GM21423 (cell line): ENCODE data around the gene TMEM59.

ENCODE experiments used
- ATAC-seq: cut with Tn5 transposase; IDR thresholded peaks from one replicate; pipeline ENCODE4 v1.9.1; 2021; ENCODE audit warnings: mild to moderate bottlenecking, moderate library complexity; ENCODE audit not compliant: unreplicated experiment

TMEM59 gene

DNA sequence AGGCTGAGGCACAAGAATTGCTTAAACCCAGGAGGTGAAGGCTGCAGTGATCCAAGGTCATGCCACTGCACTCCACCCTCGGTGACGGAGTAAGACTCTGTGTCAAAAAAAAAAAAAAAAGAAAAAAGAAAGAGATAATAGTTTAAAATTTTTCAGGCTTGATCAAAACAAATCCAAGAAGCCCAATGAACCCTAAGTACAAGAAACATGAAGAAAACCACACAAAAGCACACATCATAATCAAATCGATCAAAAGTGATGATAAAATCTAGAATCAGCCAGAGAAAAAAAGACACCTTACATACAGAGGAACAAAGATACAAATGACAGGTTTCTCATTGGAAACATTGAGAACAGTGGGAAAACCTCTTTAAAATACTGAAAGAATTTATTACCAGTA lies 66.5 kb downstream of the TMEM59 start:
- no peak for ATAC-seq

DNA sequence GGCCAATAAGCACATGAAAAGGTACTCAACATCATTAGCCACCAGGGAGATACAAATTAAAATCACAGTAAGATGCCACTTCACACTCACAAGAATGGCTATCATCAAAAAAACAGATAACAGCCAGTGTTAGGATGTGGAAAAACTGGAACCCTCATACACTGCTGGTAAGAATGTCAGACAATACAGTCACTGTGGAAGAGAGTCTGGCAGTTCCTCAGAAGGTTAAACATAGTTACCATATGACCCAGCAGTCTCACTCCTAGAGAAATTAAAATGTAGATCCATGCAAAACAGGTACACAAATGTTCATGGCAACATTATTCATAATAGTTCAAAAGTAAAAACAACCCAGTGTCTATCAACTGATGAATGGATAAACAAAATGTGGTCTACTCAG lies 68.3 kb downstream of the TMEM59 start:
- ATAC-seq, result no peak

DNA sequence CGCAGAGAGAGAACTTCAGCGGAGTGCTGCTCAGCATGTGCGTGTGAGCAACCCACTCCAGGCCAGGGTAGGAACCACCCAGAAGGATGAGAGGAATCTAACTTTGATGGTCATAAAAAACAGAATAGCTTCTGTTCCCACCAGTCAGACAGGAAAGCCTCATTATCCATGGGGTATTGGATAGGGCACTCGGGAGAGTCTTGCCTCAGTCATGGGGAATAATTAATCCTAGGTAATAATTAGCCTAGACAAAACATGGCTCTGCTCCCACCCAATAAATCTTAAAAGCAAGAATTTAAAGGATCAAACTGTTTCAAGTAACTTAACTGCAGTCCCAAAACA lies 70.3 kb downstream of the TMEM59 start:
- ATAC-seq, result no peak

DNA sequence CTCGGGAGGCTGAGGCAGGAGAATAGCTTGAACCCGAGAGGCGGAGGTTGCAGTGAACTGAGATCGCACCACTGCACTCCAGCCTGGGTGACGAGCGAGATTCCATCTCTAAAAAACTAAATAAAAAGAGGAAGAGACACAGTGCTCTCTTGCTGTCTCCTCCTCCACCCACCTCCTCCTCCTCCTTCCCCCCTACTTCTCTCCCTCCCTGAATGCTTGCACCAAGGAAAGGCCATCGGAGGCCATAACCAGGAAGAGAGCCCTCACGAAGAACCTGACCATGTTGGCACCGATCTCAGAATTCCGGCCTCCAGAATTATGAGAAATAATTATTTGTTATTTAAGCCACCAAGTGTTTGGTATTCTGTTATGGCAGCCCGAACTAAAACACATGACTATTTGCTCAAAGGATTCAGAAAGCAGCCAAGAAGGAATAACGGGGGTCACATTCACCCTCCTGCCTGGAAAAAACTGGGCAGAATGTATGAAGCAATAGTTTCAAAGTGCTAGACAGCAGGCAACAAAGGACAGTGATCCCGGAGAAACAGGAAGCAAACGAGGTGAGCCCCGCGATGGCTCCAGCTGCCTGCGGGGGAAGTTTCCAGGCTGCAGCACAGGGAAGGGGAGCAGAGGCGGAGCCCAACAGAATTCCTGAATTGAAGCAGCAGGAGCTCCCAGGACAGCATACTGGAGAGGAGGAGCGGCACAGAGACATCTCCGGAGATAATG lies 70.8 kb downstream of the TMEM59 start:
- no peak for ATAC-seq

DNA sequence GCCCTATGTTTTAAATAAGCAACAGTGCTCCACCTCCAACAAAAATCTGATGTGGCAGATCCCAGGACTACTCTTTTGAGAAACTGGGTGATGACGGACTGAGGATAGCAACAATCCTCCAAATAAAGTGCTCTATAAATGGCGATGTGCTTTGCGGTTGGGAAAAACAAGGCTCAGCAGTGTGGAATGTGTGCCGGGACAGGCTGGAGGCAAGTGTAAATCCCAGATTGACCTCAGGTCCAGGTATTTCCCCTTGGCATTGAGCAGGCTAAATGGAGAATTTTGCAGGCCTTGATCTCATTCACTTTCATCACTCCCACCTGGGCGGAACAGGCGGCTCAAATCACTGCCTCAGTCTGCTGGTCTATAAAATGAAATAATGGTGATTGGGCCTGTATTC lies 71.8 kb downstream of the TMEM59 start:
- no peak for ATAC-seq

DNA sequence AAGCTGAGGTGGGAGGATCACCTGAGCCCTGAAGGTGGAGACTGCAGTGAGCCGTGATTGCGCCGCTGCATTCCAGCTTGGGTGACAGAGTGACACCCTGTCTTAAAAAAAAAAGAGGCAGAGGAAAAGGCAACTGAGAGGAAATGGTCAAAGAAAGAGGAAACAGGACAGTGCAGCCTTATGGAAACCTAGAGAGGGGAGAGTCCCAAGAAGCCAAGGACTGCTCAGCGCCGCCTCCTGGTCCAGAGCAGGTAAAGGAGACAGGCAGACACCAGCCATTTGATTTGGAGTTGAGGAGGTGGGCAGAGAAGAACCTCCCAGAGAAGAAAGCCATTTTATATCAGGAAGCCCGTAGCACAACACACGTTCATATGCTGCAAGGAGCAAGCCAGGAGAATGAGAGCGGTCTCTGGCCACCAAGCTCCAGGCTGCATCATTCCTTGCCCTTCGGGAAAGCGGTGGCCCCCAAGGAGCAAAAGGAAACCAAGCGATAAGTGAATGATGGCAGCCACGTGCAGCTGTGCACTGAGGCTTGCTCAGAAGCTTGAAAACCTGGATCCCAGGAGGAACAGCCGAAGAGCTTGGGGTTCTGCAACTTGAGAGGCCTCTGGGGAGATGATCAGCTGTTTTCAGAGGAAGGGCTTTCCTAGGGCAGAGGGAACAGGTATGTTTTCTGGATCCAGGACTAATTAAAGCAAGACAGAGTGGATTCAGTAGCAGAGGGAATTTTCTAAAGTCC lies 73.1 kb downstream of the TMEM59 start:
- ATAC-seq, result no peak
